SU-DHL-6 (cell line): Measurements from ENCODE around the gene HIKESHI.

Experiments used
- H2AFZ ChIP-seq: fragments of 200-600 bp; sonication (generic); 2 replicates; pipeline ENCODE4 v1.6.1; 2014; ENCODE audit warnings: low read depth, mild to moderate bottlenecking, moderate library complexity, mixed read lengths, antibody characterized with exemption, low read length; ENCODE audit not compliant: severe bottlenecking
- H3F3A ChIP-seq: fragments of 200-600 bp; shearing (Covaris generic); 2 replicates; pipeline ENCODE4 v1.6.0; 2016; ENCODE audit warnings: antibody characterized with exemption, mild to moderate bottlenecking; ENCODE audit not compliant: insufficient read depth
- H3K27ac ChIP-seq: fragments of 200-600 bp; sonication (generic); 2 replicates; pipeline ENCODE4 v1.5.1; 2016; ENCODE audit warnings: low read depth, mild to moderate bottlenecking, low read length, moderate library complexity, mixed read lengths
- H3K27me3 ChIP-seq: fragments of 200-600 bp; sonication (generic), shearing (Covaris generic); 2 replicates; pipeline ENCODE4 v1.6.0; 2014; ENCODE audit warnings: mild to moderate bottlenecking, low read length
- H3K36me3 ChIP-seq: fragments of 200-600 bp; sonication (generic); 2 replicates; pipeline ENCODE4 v1.6.1; 2014; ENCODE audit warnings: mild to moderate bottlenecking, low read length, mixed read lengths
- H3K4me2 ChIP-seq: fragments of 300-600, 200-600 bp; shearing (Covaris generic), sonication (generic); 2 replicates; pipeline ENCODE4 v1.6.0; 2014; ENCODE audit warnings: low read length, low read depth, mild to moderate bottlenecking; ENCODE audit not compliant: poor library complexity, severe bottlenecking
- H3K4me3 ChIP-seq: fragments of 200-600 bp; sonication (generic); 2 replicates; pipeline ENCODE4 v1.5.1; 2014; ENCODE audit warnings: antibody characterized with exemption, low read length, mild to moderate bottlenecking, mixed read lengths; ENCODE audit not compliant: insufficient read depth, poor library complexity, severe bottlenecking
- H3K79me2 ChIP-seq: fragments of 200-600 bp; sonication (generic); 2 replicates; pipeline ENCODE4 v1.6.1; 2014; ENCODE audit warnings: mild to moderate bottlenecking, low read length, moderate library complexity; ENCODE audit not compliant: insufficient read depth
- H3K9ac ChIP-seq: fragments of 200-600 bp; sonication (generic); 2 replicates; pipeline ENCODE4 v1.7.0; 2014; ENCODE audit warnings: mild to moderate bottlenecking, low read length
- H3K9me2 ChIP-seq: fragments of 200-600 bp; sonication (generic); replicated peaks from 2 replicates; pipeline ENCODE4 v1.6.1; 2014; ENCODE audit warnings: low read length; ENCODE audit not compliant: insufficient read depth
- H3K9me3 ChIP-seq: fragments of 200-600 bp; sonication (generic); 2 replicates; pipeline ENCODE4 v1.6.1; 2014; ENCODE audit warnings: low read length, mixed read lengths; ENCODE audit not compliant: insufficient read depth
- H4K20me1 ChIP-seq: fragments of 200-600 bp; sonication (generic); 2 replicates; pipeline ENCODE4 v1.6.1; 2014; ENCODE audit warnings: low read depth, mild to moderate bottlenecking, antibody characterized with exemption, low read length, moderate library complexity, mixed read lengths
- EZH2phosphoT487 ChIP-seq: fragments of 200-600 bp; sonication (generic), shearing (Covaris generic); conservative IDR thresholded peaks from 2 replicates; pipeline ENCODE4 v1.6.1; 2018; ENCODE audit warnings: mild to moderate bottlenecking, antibody characterized with exemption, low read length, moderate library complexity, mixed read lengths
- TF ChIP-seq, protein P1 (sequence below): fragments of 200-600 bp; sonication (generic); IDR thresholded peaks from one replicate; pipeline ENCODE4 v1.5.1; 2017; ENCODE audit warnings: antibody characterized with exemption, mild to moderate bottlenecking, low read length, moderate library complexity; ENCODE audit not compliant: insufficient read depth, poor library complexity, severe bottlenecking

The HIKESHI gene

GRCh38 chr11:86388198-86388597 lies 86.2 kb downstream of the HIKESHI start:
- H4K20me1 ChIP-seq: no peaks in the 10 kb centered on the region
- H3K4me2 ChIP-seq: no peak overlapping the region
- H3K9me2 ChIP-seq: no peaks in the 10 kb centered on the region
- no peak overlapping the region for H2AFZ ChIP-seq
- H3K4me3 ChIP-seq: no peak overlapping the region
- H3K36me3 ChIP-seq: no peaks in the 10 kb centered on the region
- H3F3A ChIP-seq: no peaks in the 10 kb centered on the region
- H3K27me3 ChIP-seq: no peaks in the 10 kb centered on the region
- H3K79me2 ChIP-seq: no peaks in the 10 kb centered on the region
- H3K9me3 ChIP-seq: no peaks in the 10 kb centered on the region
- H3K27ac ChIP-seq: no peak overlapping the region
- TF ChIP-seq, protein P1, sequence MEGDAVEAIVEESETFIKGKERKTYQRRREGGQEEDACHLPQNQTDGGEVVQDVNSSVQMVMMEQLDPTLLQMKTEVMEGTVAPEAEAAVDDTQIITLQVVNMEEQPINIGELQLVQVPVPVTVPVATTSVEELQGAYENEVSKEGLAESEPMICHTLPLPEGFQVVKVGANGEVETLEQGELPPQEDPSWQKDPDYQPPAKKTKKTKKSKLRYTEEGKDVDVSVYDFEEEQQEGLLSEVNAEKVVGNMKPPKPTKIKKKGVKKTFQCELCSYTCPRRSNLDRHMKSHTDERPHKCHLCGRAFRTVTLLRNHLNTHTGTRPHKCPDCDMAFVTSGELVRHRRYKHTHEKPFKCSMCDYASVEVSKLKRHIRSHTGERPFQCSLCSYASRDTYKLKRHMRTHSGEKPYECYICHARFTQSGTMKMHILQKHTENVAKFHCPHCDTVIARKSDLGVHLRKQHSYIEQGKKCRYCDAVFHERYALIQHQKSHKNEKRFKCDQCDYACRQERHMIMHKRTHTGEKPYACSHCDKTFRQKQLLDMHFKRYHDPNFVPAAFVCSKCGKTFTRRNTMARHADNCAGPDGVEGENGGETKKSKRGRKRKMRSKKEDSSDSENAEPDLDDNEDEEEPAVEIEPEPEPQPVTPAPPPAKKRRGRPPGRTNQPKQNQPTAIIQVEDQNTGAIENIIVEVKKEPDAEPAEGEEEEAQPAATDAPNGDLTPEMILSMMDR: no peak
- TF ChIP-seq EZH2phosphoT487: no peak
- no peak overlapping the region for H3K9ac ChIP-seq

DNA sequence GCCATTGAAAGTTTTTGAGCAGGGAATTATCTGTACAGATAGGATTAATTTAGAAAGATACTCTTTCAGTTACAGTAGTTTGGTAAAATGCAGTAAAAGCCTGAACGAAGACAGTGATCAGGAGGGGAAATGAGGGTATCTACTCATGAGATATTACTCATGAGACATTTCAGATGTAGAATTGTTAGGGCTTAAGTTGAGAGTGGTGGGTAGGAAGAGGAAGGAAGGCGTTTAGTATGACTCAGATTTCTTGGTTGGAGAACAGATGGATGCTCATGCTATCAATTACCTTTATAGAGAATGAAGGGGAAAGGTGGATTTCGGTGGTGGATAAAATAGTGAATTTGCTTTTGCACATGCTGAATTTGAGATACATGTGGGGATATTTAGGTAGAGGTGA lies 88.4 kb downstream of the HIKESHI start:
- H3K4me3 ChIP-seq: no peak overlapping the region
- no peak overlapping the region for H3K9ac ChIP-seq
- H3K36me3 ChIP-seq: no peaks in the 10 kb centered on the region
- H3K9me2 ChIP-seq: no peaks in the 10 kb centered on the region
- H2AFZ ChIP-seq: no peak overlapping the region
- TF ChIP-seq, protein P1: no peak
- no peak for TF ChIP-seq EZH2phosphoT487
- H3K4me2 ChIP-seq: no peak overlapping the region
- no peaks in the 10 kb centered on the region for H3K27me3 ChIP-seq
- no peaks in the 10 kb centered on the region for H3K79me2 ChIP-seq
- no peaks in the 10 kb centered on the region for H3F3A ChIP-seq
- no peak overlapping the region for H3K27ac ChIP-seq
- no peaks in the 10 kb centered on the region for H3K9me3 ChIP-seq
- H4K20me1 ChIP-seq: no peaks in the 10 kb centered on the region

GRCh38 chr11:86395061-86395551 lies 93.1 kb downstream of the HIKESHI start:
- H3K4me2 ChIP-seq: no peak overlapping the region
- no peak overlapping the region for H3K9ac ChIP-seq
- no peaks in the 10 kb centered on the region for H3F3A ChIP-seq
- no peaks in the 10 kb centered on the region for H3K36me3 ChIP-seq
- no peaks in the 10 kb centered on the region for H3K27me3 ChIP-seq
- TF ChIP-seq, protein P1: no peak
- no peak for TF ChIP-seq EZH2phosphoT487
- no peaks in the 10 kb centered on the region for H3K79me2 ChIP-seq
- H2AFZ ChIP-seq: no peak overlapping the region
- H3K9me3 ChIP-seq: no peaks in the 10 kb centered on the region
- no peaks in the 10 kb centered on the region for H4K20me1 ChIP-seq
- H3K27ac ChIP-seq: no peak overlapping the region
- H3K4me3 ChIP-seq: no peak overlapping the region
- no peaks in the 10 kb centered on the region for H3K9me2 ChIP-seq
